Esophagus (tissue), 2 donors: ENCODE measurements around the gene PAM. TPM values are rescaled to one million over a fixed set of nuclear protein-coding genes. Genes with fewer than 3 reads are reported as not detected.
"Not testable (repeated sequence)": the region's sequence is repeated elsewhere in the genome, so short reads cannot be mapped to it uniquely, and the experiment has no call there.

Experiments used
- H3K27ac ChIP-seq, 2 donors: one replicate each; pipeline ENCODE4 v1.5.1; 2013; ENCODE audit warnings: low read depth in 2 of 2, mild to moderate bottlenecking in 2 of 2, inconsistent platforms in 1 of 2, low read length in 1 of 2, moderate library complexity in 1 of 2
- H3K27me3 ChIP-seq, 2 donors: one replicate each; pipeline ENCODE4 v1.6.1; 2013; ENCODE audit warnings: low read length in 2 of 2, control low read depth in 1 of 2, mild to moderate bottlenecking in 1 of 2; ENCODE audit not compliant: insufficient read depth in 2 of 2, control insufficient read depth in 1 of 2
- H3K36me3 ChIP-seq, 2 donors: one replicate each; pipeline ENCODE4 v1.6.1; 2013; ENCODE audit warnings: low read length in 1 of 2; ENCODE audit not compliant: control insufficient read depth in 2 of 2, insufficient read depth in 2 of 2
- H3K4me1 ChIP-seq, 2 donors: one replicate each; pipeline ENCODE4 v1.6.1; 2013; ENCODE audit warnings: low read length in 1 of 2; ENCODE audit not compliant: control insufficient read depth in 2 of 2, insufficient read depth in 2 of 2
- H3K4me3 ChIP-seq, 2 donors: one replicate each; pipeline ENCODE4 v1.5.1; 2013; ENCODE audit warnings: low read length in 2 of 2, mild to moderate bottlenecking in 2 of 2, low read depth in 1 of 2, moderate library complexity in 1 of 2
- H3K9me3 ChIP-seq, 2 donors: one replicate each; pipeline ENCODE4 v1.6.1; 2013; ENCODE audit warnings: mild to moderate bottlenecking in 2 of 2, low read depth in 1 of 2, low read length in 1 of 2, moderate library complexity in 1 of 2; ENCODE audit not compliant: control insufficient read depth in 2 of 2, insufficient read depth in 1 of 2
- whole genome bisulfite sequencing, 2 donors: extraction: QIAGEN DNeasy Blood & Tissue Kit; methylation state at CpG; one replicate each; pipeline ENCODE4 v1.1.7; 2013; 5-methylcytosine and 5-hydroxymethylcytosine counted together
- polyA plus RNA-seq, 2 donors: library from polyadenylated mRNA; stranded (reverse); fragments of 200-250 nt; gene quantifications; one replicate each; pipeline ENCODE4 v1.2.3, GENCODE V29; 2013
- donor health status: healthy with polysubstance abuse.
- donor health status: Bipolar disorder and iron deficiency.

The PAM gene
- polyA plus RNA-seq, 2 donors: 23.8 to 30.9 TPM

DNA sequence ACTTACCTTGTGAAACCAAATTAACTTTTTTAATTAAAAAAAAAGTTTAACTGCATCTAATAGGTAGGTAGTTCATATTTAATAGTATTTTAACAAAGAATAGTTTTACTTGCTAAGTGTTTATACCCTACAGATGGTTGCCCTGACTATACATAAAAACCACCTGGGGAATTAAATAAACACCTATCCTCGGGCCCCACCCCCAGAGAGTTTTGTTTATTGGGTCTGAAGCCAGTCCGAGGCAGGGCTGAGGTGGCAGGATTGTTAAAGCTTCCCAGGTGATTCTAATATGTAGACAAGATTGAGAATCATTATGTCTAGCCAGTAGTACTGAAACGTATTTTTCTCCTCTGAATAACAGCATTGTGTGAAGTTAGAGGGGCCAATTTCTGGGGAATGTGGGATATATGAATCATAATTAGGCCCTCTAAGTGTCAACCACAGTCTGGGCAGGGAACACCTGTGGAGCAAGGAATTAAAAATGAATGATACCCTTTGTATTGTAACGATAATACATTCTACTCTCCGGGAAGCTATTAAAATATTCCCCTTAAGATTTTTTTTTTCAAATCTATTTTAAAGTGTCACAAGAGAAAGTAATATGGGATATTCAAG is 5.6 kb upstream of the PAM start:
- no peaks in the 10 kb centered on the region for H3K9me3 ChIP-seq
- 68 to 71% methylated on average over 5 of the region's 5 CpGs for WGBS, 2 donors
- no peak overlapping the region for H3K27ac ChIP-seq

DNA sequence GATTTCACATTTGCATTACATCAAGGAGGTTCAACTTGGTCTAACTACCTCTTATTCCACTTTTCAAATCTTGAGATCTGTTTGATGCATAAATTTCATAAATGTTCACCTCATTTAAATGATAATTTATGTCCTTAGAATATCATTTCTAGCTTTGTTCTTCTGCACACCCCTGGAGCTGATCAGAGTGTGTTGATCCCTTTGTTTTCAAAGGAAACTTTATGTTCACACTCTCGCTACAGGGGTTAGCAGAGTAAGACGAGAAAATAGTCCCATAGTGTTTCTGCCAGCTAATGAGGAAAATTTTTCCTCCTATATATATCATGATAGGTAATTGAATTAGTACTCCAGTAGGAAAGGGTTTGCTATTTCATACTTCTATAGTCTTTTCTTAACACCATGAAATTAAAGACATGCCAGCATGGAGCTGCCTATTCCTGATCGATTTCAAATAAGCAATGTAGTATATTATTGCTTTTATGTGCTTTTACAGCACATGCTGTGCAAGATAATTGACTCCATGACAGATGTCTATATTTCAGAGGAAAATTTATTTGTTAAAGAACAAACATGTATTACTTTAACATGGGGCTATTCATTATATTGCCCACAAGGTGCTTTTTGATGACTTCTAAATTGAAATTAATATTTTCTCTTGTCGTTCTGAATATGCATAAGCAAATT is 4.8 kb upstream of the PAM start:
- no peaks in the 10 kb centered on the region for H3K36me3 ChIP-seq
- H3K27me3 ChIP-seq: no peaks in the 10 kb centered on the region
- H3K9me3 ChIP-seq: no peaks in the 10 kb centered on the region
- 91% methylated on average over 4 of the region's 4 CpGs for WGBS, 2 donors
- H3K27ac ChIP-seq: no peak overlapping the region
- H3K4me3 ChIP-seq: no peak overlapping the region
- H3K4me1 ChIP-seq: peaks cover 2 to 8% of the 10 kb centered on the region in 2 donors

More for the DNA sequence above, 5.6 kb upstream of the PAM start:
- H3K4me3 ChIP-seq: no peak overlapping the region
- H3K36me3 ChIP-seq: no peaks in the 10 kb centered on the region
- H3K4me1 ChIP-seq: peaks cover 2 to 5% of the 10 kb centered on the region in 2 donors
- H3K27me3 ChIP-seq: no peaks in the 10 kb centered on the region

- 89 to 94% methylated on average over 29 to 32 of the region's 32 CpGs for WGBS, 2 donors
- H3K36me3 ChIP-seq, H3K27ac ChIP-seq, H3K27me3 ChIP-seq, H3K4me1 ChIP-seq, H3K4me3 ChIP-seq, H3K9me3 ChIP-seq: not testable (repeated sequence)
Observed at GRCh38 chr5:102751903-102752376, 3.2 kb upstream of the PAM start.

GRCh38 chr5:102753889-102754766 is 977 bp upstream of the PAM start:
- WGBS, 2 donors: 20 to 23% methylated on average over 31 to 32 of the region's 32 CpGs
- Histone ChIP-seq H3K4me3 (peak overlapping the region; percentile 68 to 93), H3K27ac (no peak overlapping the region), H3K9me3 (no peaks in the 10 kb centered on the region), H3K4me1 (peaks cover 2 to 8% of the 10 kb centered on the region in 2 donors), H3K36me3 (no peaks in the 10 kb centered on the region), H3K27me3 (no peaks in the 10 kb centered on the region)

DNA sequence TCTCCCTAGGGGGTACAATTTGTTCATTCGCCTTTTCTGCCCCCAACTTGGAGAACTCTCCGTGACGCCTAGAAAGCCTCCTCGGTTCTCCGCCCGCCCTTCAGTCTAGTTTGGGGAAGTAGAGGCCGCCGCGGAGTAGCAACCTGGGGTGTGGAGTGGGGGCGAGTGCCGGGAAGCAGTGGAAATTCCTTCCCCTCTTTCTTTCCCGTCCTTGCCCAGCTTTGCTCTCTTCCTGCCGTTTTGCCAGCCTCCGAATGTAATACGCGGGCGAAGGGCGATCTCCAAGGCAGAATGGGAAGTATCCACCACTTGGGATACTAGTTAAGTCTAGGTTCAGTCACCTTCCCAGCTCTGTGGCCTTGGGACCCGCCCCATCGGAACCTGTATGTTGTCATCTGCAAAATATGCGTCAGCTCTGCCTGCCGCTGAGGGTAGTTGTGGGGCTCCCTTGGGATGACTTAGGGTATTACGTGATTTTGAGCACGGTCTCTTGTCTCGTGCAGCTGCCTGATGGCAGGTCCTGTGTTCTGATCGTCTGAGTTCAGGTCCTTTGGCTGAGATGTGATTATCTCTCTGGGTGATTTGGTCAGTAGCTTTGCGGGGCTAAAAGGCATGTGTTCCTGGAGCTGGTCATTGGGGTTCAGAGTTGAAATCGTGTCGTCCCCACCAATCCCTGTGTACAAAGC is 724 bp downstream of the PAM start:
- H3K36me3 ChIP-seq: no peaks in the 10 kb centered on the region
- no peaks in the 10 kb centered on the region for H3K27me3 ChIP-seq
- H3K4me3 ChIP-seq: peak overlapping the region; percentile 68 to 93
- peak overlapping the region; percentile 64 to 77 for H3K27ac ChIP-seq
- peaks cover 2 to 8% of the 10 kb centered on the region in 2 donors for H3K4me1 ChIP-seq
- 1 to 2% methylated on average over 29 of the region's 29 CpGs for WGBS, 2 donors
- no peaks in the 10 kb centered on the region for H3K9me3 ChIP-seq

- Histone ChIP-seq H3K9me3 (no peaks in the 10 kb centered on the region), H3K36me3 (no peaks in the 10 kb centered on the region), H3K4me3 (no peak overlapping the region), H3K27me3 (no peaks in the 10 kb centered on the region), H3K4me1 (peaks cover 2 to 8% of the 10 kb centered on the region in 2 donors), H3K27ac (no peak overlapping the region)
Observed at GRCh38 chr5:102758576-102758975, 3.5 kb downstream of the PAM start.

DNA sequence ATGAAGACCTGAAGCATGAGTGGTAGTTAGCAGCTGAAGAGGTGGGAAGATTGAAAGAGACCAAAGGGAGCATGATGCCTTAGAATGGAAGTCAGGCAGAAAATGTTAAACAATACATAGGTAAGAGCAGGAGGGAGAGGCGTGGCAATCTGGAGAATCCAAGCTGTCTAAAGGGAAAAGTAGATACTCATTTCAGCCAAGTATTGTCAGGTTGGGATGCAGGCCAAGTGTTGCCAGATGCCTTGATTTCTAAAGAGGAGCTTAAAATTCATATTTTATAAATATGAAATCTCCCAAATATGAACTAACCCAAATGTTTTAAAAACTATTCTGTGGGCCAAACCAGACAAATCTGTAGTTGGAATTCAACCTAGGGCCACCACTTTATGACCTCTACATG is 4.2 kb downstream of the PAM start:
- peaks cover under 1 to 4% of the 10 kb centered on the region in 2 donors for H3K4me1 ChIP-seq
- H3K27ac ChIP-seq: no peak overlapping the region
- H3K9me3 ChIP-seq: no peaks in the 10 kb centered on the region
- H3K36me3 ChIP-seq: no peaks in the 10 kb centered on the region
- H3K4me3 ChIP-seq: no peak overlapping the region
- H3K27me3 ChIP-seq: no peaks in the 10 kb centered on the region
- WGBS, 2 donors: 69 to 82% methylated on average over 1 of the region's 1 CpG

- peaks cover 0 to 1% of the 10 kb centered on the region in 2 donors for H3K4me1 ChIP-seq
Observed at GRCh38 chr5:102759700-102760099, 4.6 kb downstream of the PAM start.

DNA sequence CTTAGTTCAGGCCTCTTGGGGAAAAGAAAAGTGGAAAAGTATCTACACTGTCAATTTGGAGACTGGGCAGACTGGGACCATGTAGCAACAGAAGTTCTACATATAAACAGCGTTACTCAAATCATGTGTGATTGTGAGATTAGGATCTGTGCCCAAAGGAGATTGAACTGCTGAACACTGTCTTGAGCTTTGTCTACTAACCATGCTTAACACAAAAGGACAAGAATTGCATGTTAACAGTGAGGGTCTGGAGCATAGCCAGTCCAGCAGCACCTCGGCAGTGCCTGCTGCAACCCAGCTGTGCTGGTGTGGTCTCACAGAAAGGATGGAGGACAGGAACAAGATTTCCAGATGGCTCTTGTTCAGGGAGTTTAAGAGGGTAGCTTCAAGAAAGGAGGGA is 5.7 kb downstream of the PAM start:
- 26 to 27% methylated on average over 2 of the region's 2 CpGs for WGBS, 2 donors
- H3K36me3 ChIP-seq: no peaks in the 10 kb centered on the region
- H3K9me3 ChIP-seq: no peaks in the 10 kb centered on the region
- no peak overlapping the region for H3K27ac ChIP-seq
- H3K27me3 ChIP-seq: no peaks in the 10 kb centered on the region
- no peak overlapping the region for H3K4me3 ChIP-seq
- H3K4me1 ChIP-seq: no peaks in the 10 kb centered on the region

More at GRCh38 chr5:102759700-102760099, 4.6 kb downstream of the PAM start:
- Histone ChIP-seq H3K9me3 (no peaks in the 10 kb centered on the region), H3K36me3 (no peaks in the 10 kb centered on the region), H3K27ac (no peak overlapping the region), H3K4me3 (no peak overlapping the region), H3K27me3 (no peaks in the 10 kb centered on the region)
- 79 to 85% methylated on average over 2 of the region's 2 CpGs for WGBS, 2 donors
